ENCODE results near the gene ERC2.

The ERC2 gene

DNA sequence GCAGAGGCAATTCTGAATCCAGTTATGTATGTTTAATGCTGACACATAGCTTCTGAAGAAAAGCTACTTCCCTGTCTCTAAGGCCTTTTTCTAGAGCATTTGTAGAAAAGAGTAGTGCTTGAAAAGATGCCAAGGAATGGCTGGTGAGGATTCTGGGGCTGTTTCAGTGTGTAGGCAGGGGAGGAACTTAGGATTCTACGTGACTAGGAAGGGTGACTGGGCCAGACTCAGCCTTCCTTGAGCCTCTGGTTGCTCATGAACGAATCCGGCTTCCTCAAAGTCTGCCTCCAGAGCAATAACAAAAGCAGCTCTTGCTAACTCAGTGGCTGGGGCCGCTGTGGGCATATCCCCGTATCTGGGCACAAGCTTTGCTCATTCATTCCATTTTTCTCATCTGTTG is 876.4 kb downstream of the ERC2 start:
- no peak for DNase-seq (ENCODE audit: low read depth in 2 of 2)

DNA sequence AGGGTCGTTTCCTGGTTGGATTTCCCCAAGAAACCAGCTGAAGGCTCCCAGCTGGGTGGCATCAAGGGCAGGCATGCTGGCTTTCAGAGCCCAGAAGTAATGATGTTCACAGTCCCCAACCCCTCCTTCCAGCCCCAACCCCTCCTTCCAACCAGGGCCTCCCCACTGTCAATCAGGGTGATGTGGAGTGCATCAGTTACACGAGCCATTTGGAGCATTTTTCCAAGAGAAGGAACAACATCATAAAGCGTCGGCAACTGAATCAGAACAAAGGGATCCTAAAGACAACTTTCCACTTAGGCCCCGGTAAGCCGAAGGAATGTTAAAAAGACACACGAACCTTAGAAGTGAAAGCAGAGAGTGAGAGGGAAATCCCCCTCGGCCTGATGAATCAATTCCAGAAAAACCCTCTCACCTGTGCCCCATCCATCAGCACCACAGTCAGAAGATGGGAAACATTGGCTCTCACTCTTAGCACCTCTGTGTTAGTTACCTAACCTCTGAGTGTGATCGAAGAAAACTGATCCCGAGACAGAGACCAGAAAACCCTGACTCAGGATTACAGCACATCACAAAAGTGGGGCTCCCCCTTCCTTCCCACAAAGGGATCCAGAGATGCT is 880.0 kb downstream of the ERC2 start:
- DNase-seq (ENCODE audit: low read depth in 2 of 2), result no peak

DNA sequence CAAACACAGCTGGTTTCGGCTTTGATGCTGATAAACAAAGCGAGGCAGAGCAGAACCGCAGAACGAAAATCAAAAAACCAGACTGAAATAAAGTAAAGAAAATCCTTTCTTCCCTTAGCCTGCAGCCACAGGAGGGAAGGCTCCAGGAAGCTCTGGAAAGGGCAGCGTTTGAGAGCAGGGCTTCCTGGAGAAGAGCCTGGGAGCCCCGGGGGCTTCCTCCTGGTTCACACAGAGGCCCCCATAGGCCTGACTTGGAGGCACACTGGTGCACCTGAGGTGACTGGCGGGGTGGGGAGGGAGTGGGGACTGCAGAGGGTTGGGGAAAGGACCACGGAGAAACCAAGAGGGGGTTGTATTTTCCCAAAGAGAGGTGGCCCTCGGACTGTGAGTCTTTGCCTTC is 882.4 kb downstream of the ERC2 start:
- no peak for DNase-seq (ENCODE audit: low read depth in 2 of 2)

DNA sequence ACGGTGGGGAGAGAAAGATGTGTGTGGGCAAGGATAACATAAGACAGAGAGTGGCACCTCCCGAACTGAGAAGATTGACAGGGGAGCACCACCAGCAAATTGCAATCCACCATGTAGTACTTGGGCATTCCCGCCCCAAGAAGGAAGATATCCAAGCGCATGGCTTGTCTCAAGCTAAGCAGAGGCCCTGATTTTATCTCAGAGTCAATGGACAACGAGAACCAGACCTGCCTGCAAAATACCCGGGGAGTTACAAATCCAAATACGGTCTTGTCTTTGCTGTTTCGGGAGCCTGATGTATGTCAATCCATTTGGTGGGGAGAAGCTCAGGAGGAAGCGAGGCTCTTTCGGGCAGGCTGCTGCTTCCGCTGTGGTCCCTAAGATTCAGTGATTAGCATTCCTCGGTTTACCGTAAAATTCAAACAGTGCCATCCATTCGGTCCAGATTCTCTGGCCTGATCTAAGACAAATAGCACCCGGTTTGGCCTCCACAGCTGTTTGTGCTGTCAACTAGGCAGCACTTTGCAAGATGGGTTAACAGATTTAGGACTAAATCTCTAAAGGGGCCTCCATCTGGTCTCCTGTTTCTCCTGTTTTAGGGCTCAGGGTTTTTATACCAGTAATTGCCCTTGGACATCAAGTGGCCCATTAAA is 883.4 kb downstream of the ERC2 start:
- DNase-seq (ENCODE audit: low read depth in 2 of 2), result no peak

DNA sequence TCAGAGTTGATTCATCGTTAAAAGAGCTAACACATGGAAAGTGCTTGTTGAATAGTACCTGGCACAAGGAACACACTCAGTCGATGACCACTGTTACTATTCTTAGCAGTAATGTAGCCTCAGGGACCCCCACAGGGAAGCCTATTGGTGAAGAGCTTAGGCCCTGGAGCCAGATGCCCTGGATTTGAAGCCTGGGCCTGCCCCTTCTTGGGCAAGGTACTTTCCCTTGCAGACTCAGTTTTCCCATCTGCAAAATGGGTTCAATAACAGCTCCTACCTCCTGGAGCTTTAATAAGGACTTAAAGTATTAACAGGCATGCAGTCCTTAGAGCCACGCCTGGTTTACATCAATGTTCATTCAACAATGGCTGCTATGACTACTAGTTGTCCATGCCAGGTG is 884.2 kb downstream of the ERC2 start:
- DNase-seq (ENCODE audit: low read depth in 2 of 2), result no peak

DNA sequence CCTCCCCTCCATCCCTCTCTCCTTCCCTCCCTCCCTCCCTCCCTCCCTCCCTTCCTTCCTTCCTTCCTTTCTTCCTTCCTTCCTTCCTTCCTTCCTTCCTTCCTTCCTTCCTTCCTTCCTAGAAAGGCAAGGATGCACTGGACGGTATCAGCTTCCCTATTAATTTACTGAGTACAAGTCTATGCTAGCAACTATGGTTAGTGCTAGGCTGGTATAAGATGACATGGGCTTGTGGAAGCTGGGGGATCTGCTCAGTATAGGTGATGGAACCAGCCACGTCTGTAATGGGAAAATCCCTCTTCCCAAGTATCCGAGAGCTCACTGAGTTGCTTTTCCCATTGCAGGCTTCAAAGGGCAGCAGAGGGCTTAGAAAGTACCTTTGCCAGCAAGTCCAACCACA is 884.8 kb downstream of the ERC2 start:
- DNase-seq (ENCODE audit: low read depth in 2 of 2), result no peak

DNA sequence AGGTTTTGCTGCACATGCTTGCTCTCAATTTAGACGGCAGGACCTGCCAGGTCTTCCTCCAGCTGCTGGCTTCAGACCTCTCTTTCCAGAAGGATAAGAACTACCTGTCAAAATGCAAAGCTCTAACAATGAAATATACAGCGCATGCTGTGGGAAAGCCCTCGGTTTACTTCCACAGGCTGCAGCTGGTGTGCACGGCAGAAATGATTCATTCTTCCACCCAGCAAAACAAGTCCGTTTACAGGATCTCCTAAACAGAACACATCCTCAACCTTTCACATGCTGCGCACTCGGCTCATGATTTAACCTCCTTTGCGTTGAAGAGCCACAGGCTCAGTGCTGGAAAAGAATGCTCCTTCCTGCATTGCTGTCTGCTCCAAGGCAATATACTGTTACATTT is 888.8 kb downstream of the ERC2 start:
- DNase-seq (ENCODE audit: low read depth in 2 of 2), result no peak

DNA sequence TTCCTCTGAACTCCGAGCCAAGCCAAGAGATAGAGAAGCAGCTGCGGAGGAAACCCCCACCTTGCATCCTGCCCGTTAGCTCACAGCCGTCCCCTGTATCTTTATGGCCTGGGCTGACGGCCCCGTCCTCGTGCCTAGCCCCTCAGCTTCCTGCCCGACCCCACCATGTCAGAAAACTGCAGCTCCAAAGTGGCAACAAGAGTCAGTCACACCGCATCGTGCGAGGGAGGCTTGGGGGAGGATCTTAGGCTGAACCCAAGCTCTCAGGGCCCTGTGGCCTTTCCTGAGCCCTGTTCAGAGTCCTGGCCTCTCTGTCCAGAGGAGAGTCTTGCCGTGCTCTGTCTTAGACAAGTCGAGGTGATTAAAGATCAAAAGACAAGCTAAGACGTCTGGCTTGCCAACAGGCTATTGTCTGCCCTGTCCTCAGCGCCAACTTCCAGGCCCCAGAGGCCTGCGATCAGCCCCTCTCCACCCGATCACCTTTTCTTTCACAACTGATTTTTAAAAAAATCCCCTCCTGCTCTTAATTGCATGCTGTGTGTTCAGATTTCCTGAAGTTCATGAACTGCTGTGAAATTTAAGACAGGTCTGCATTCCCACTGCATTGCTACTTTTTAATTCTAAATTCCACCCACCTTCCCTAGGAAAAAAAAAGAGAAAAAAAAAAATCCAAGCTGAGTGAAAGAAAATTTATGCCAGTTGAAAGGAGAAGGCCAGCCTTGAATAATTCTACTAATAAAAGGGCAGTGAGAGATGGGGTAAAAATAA is 891.5 kb downstream of the ERC2 start:
- no peak for DNase-seq (ENCODE audit: low read depth in 2 of 2)

DNA sequence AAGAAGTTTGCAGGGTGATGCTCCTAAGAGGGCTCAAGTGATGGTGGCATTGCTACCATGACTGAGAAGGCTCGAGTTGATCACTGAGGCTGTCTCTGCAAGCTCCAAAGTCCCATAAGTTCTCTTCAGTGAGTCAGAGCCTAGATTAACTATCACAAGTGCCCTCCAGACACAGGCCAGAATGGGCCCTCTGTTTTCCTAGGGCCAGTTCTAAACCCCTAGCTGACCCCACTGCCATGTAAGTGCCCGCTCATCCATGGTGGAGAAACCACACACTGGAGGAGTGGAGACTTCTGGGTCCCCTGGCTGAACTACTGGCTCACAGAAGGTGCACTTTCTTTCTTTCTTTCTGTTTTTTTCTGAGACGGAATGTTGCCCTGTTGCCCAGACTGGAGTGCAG is 893.6 kb downstream of the ERC2 start:
- no peak for DNase-seq (ENCODE audit: low read depth in 2 of 2)

DNA sequence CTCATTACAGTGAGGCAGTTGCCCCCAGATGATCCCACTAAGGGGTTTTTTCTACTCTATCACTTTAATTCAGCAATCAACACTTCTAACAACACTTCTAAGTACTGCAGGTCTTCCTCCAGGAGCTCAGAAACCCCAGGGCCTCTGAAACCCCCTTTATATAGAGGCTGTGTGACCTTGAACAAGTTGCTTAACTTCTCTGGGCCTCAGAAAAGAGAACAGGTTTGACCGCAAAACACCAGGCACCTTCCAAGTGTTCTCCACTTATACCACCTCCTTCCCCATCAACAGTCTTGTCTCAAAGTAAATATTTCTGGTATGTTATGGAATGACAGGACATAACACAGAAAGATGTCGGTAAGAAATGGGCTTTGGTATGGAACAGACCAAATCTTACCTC is 895.5 kb downstream of the ERC2 start:
- no peak for DNase-seq (ENCODE audit: low read depth in 2 of 2)

DNA sequence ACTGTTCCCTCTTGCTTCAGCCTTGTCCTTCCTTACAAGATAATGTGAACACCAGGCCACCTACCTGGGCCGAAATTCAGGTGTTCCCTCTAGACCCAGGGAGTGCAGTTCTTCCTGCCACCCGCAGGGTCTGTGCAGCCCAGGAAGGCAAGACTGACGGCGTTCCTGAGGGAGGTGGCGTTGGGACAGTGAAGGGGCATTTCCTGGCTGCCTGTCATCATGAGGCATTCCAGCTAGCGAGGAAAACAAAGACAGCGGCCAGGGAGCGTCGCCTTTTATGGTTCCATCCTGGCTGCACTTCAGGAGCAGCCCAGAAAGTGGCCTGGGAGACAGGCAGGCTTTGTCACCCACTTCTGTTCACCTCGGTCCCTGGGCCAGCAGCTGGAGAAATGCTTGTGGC is 896.4 kb downstream of the ERC2 start:
- no peak for DNase-seq (ENCODE audit: low read depth in 2 of 2)

DNA sequence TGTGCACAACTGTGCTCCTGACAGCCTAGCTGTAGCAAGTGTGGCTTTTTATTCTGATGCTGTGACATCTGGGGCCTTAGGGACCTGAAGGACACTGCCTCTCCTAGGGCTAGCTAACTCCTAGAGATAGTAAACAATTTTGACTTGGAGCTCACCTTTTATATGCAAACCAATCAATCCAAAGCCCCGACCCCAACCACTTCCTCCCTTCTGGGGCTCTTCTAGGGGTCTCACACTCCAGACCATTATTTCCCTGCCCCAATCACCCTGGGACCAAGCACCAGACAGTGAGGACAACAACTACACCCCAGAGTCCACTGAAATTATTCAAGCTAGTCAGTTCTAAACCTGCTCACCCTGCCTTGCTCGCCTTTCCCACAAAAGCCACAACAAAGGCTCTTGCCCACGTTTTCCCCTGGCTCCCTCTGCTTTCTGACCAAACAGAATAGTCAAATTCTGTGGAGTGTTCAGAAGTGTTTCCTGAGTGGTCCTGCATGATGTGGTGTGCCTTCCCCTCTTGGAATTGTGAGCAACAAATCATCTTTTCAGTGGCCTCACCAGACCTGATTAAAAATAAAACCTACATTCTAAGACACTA is 897.0 kb downstream of the ERC2 start:
- no peak for DNase-seq (ENCODE audit: low read depth in 2 of 2)

DNA sequence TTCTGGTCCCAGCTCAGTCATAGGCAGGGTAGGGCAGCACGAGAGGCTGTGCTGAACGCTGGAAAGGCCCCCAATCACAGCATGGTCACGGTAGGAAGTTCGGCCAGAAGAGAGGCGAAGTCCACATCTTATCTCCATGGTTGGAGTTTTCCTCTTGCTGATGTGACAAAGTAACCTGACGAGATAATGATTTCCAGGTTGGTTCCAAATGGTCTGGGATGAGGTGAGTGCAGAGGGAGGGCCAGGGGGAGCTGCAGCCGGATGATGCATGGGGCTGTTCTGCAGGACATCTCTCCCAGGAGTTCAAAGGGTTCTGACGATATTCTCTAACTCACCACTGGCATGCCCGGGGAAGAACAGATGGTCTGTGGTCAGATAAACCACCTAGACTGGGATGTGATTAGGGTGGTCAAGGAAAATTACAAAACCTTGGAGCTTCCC is 898.0 kb downstream of the ERC2 start:
- no peak for DNase-seq (ENCODE audit: low read depth in 2 of 2)

DNA sequence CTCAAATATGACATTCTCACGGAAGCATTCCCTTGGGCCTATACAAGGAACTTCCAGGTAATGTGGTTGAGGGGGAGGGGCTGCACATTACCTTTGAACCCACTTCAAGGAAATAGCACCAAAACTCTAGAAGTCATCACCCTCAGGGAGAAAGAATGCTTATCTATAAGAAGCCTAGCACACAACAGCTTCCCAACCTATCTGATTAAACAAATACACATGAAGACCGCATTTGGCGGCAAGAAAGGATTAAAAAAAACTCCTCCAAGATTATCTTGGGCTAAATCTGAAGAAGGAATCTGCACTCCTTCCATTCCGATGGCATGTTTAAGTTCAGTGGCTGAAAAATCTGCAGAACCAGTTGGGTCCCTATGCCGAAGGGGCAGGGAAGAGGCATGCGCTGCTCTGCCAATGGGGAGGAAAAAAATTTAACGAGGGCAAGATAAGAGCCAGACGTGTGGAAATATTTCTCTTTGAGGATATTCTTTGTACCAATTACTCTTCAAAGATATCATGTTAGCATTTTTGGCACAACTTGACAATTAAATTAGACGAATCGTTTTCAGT is 899.2 kb downstream of the ERC2 start:
- DNase-seq (ENCODE audit: low read depth in 2 of 2), result no peak

DNA sequence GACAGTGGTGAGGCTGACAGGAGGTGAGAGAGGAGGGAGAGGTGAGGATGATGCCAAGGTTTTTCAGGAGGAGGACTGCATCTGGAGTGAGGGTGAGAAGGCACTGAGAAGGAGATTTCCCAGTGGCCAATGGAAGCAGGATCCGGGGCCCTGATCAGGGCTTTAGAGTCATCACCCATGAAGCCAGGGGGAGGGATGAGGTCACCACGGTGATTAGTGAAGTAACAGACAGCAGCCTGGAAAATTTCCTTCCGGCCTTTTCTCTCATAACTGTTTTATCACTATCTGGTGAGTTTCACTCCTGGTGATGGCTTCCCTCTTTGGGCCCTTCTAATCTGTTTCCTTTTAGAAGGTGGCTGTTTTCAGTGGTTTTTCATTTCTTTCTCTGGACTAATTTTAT is 900.7 kb downstream of the ERC2 start:
- no peak for DNase-seq (ENCODE audit: low read depth in 2 of 2)

DNA sequence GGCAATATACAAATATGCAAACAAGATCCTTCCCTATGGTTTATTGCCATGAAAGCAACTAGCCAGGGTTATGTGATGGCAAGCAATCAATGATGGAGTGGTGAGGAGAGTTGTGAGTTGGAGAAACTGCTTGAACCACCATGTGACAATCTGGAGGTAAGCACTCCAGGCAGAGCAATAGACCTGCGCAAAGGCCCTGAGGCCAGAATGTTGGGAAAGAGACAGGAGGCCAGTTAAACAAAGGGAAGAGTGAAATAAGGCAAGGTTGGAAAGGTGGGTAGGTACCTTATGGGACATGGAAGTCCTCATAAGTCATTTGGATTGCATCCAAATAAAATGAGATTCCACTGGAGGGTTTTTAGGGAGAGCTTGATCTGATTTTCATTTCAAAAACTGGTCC is 901.1 kb downstream of the ERC2 start:
- DNase-seq (ENCODE audit: low read depth in 2 of 2), result no peak

DNA sequence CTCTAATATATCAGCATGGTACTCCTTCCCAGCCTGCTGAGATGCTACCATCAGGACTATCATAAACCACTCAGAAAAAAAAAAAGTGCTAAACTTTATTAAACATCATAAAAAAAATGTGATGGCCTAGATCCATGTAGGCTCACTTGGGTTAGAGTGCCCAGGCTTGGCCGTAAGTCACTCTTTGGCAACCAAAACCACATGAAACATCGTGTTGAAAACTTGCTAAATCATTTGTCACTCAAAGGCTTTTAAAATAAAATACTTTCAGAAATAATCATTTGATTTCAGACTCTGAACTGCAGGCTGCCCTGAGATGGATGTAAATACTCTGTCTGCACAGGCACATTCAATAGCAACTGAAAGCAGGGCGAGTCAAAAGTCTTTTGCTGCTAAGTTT is 902.7 kb downstream of the ERC2 start:
- no peak for DNase-seq (ENCODE audit: low read depth in 2 of 2)

DNA sequence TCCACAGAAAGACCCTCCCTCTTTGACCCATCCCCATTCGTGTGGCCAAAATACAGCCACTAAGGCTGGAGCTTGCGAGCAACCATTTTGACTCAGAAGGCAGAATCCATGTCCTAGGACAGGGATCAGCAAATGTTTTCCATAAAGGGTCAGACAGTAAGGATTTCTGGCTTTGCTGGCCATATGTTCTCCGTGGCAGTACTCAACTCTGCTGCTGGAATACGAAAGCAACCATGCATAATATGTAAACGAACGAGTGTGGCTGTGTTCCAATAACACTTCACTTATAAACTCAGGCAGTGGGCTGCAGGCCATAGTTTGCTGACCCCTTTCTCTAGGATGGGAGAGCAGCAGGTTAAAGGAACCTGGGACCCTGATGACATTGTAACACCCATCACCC is 903.5 kb downstream of the ERC2 start:
- no peak for DNase-seq (ENCODE audit: low read depth in 2 of 2)

DNA sequence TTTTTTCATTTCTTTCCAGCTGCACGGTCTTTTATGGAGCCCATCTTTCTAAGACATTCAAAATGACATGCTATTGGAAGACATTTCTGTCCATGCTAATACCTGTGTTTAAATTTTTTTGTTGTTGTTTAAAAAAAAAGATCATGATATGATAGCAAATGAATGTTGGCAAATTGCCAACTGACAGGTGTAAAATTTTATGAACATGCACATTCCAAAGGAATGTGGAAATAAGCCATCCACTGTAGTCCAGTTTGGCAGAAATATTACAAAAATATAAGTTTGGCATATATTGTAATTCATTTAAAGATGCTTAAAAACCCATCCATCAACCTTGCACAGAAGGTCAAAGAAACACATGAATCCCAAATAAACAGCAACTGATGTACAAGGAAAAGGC is 905.6 kb downstream of the ERC2 start:
- DNase-seq (ENCODE audit: low read depth in 2 of 2), result no peak

DNA sequence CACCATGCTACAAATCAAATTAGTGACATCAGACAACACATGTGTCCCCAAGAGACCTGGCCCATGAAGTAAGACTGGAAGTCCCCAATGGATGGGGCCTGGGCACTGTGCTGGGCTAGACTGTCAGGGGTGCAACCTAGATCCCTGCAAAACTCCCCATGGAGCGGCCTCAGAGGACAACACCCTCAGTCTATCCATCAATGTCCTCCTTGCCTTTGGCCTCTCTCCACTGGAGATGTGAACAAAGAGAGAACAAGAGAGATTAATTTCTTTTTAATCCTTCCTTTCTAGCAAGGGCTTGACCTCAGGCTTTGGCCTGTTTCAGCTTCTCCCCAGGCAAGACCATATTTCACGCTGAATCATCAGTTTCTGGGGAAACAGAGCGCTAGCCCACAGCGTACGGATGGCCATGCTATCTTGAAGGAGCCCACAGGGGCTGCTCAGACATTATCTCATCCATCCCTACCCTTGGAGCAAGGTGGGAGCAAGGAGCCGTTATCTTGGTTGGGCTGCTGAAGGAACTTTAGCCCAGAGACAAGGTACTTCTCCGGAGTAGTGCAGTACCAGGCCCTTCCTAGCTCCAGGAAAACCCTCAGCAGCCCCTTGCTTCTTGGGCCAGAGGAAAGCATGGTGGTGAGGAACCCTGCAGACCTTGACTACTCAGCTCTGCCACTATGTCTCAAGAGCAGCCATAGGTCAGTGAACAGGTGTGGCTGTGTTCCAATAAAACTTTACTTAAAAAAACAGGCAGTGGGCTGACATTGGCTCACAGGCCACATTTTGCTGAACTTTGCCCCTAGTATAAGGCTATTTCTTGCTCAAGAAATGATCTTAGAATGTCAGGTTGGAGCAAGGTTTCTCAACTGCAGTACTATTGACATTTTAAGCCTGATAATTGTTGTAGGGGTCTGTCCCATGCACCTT is 908.5 kb downstream of the ERC2 start:
- no peak for DNase-seq (ENCODE audit: low read depth in 2 of 2)

DNA sequence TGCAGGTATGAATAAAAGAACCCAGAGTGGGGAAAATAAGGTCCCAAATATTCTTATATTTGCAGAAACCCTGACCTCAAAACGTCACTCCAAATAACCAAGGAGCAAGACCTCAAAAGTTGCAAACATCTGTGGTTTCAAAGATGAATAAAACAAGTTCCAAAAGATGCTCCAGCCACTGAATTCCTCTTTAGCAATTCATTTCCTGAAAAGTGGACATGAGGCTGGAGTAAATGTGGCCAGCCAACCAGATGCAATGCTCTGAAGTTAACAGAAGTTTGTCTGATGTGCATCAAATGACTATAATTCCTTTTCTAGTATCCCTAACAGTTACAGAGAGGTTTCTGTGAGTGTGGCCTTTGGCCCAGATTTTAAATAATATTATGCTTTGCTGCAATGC is 910.0 kb downstream of the ERC2 start:
- no peak for DNase-seq (ENCODE audit: low read depth in 2 of 2)

Measured in stimulated activated CD8-positive, alpha-beta memory T cell treated with anti-CD3 and anti-CD28 coated beads, Interleukin-2, amount 100 ng/mL, for 1 hour (primary cell).